ENCODE results near the gene LIMCH1.

The LIMCH1 gene

DNA sequence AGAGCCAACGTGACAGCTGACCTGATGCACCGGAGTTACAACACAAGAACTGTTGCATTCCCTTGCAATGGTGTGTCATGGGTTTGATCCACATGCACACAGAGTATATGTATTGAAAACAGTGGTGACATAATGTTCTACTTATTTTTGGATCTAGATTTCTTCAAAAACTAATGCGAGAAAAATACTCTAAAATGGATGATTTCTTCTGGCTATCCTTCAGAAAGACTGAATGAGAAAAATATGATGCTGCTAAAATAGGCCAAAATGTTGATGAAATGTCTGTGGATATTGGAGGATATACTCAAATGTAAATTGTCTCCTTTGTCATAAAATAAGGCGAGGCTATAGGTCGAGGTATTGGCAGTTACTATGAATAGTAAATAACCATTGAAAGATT is 30.4 kb downstream of the LIMCH1 start:
- DNase-seq (ENCODE audit: low read depth in 1 of 2, low spot score in 1 of 2) = no peak

- no peak for DNase-seq (ENCODE audit: low read depth in 1 of 2, low spot score in 1 of 2)
Observed at GRCh38 chr4:41569961-41570360, 32.0 kb downstream of the LIMCH1 start.

GRCh38 chr4:41571422-41571821 is 33.5 kb downstream of the LIMCH1 start:
- DNase-seq (ENCODE audit: low read depth in 1 of 2, low spot score in 1 of 2) = no peak

- DNase-seq (ENCODE audit: low read depth in 1 of 2, low spot score in 1 of 2) = no peak
Observed at GRCh38 chr4:41572516-41572915, 34.6 kb downstream of the LIMCH1 start.

DNA sequence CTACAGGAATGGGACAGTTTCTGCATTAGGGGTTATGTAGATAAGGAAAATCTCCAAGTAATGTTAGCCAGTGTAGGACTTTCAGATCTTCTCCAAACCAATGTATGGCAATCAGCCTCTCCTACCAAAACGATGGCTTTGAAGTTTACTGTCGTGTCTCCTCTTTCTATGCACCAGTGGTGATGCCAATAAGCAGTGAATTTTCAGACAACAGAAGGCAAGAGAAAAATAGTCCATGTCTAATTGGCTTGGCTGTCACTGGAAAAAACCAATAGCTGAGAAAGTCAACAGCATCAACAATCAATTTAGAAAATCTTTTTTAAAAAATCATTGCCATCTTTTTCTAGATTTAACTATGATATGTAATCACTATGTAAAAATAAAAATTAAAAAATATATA is 35.0 kb downstream of the LIMCH1 start:
- DNase-seq (ENCODE audit: low read depth in 1 of 2, low spot score in 1 of 2) = no peak

DNA sequence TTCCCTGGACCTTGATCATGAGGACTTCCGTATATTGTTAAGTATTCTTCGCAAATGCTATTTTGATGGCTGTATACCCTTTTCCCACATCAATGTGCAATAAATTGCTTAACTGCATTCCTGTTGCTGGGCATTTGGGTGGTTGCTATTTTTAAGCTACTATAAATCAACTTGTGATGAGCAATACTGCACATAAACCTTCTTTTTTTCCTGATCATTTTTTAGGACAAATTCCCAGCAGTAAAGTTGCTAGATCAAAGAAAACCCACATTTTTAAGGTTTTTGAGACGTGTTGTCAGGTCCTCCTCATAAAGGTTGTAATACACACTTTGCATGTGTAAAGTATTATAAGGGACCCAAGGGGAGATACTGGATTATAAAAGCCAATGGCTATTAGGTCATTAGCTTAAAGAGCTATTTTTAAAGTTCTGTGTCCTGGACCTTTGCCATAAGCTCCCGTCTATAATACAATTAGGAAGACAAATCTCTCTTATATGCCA is 35.6 kb downstream of the LIMCH1 start:
- no peak for DNase-seq (ENCODE audit: low read depth in 1 of 2, low spot score in 1 of 2)

GRCh38 chr4:41575207-41575606 is 37.2 kb downstream of the LIMCH1 start:
- DNase-seq (ENCODE audit: low read depth in 1 of 2, low spot score in 1 of 2) = no peak

GRCh38 chr4:41575665-41576064 is 37.7 kb downstream of the LIMCH1 start:
- DNase-seq (ENCODE audit: low read depth in 1 of 2, low spot score in 1 of 2) = no peak

- no peak for DNase-seq (ENCODE audit: low read depth in 1 of 2, low spot score in 1 of 2)
Observed at GRCh38 chr4:41579043-41579442, 41.1 kb downstream of the LIMCH1 start.

DNA sequence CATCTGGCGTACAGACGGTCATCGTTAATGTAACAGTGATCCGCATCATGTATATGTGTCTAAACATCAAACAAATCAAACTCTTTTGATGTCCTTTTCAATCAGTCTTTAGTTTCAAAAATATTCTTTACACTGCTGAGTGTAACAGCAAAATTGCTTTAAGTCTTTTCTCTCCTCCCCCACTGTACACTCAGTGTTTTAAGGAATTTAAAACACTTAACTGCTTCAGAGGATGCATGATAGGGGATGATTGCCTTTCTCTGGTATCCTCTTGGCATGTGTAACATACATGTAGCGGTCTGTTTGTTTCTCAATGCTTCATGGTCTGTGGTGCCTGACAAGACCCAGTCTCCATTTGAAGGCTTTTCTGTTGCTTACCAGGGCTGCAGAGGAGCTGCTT is 41.6 kb downstream of the LIMCH1 start:
- no peak for DNase-seq (ENCODE audit: low read depth in 1 of 2, low spot score in 1 of 2)

DNA sequence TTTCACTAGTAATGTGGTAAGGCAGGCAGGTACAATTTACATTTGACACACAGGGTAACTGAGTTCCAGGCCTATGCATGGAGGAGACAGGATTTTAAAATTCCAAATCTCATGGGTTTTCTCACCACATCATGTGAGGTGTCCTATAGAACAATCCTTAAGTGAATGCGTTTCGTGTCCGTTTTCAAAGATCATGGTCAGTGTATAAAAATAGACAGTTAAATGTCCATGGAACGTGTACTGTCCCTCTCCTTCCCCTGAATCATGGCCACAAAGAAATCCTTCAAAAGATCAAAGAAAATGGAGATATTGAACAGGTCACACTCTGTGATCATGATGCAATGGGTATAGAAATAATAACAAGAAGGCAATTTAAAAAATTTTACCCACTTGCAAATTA is 42.0 kb downstream of the LIMCH1 start:
- DNase-seq (ENCODE audit: low read depth in 1 of 2, low spot score in 1 of 2) = no peak

DNA sequence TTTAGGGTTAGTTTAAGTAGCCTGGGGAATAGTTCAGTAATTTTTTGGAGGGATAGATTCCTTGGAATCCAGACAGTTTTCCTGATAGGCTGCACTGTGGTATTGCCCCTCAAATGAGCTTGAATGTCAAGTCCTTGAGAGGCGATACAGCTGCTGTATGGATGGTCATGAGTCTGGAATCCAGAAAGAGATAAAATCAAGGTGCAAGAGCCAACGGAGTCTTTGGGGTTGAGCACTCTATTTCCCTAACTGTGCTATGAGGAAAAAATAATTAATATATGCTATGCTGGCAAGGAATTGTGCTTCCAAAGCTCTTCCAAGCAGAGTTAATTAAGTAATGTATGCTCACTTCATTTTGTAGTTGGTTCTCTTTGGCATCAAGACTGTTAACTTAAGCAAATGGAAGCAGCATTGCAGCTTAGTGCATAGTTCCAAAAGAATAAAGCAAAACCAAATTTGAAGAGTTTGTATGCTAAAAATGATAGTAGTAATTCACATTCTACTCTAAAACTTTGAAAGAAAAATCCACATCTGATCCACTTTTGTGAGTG is 48.8 kb downstream of the LIMCH1 start:
- DNase-seq (ENCODE audit: low read depth in 1 of 2, low spot score in 1 of 2) = no peak

- DNase-seq (ENCODE audit: low read depth in 1 of 2, low spot score in 1 of 2) = no peak
Observed at GRCh38 chr4:41587286-41587685, 49.3 kb downstream of the LIMCH1 start.

- no peak for DNase-seq (ENCODE audit: low read depth in 1 of 2, low spot score in 1 of 2)
Observed at GRCh38 chr4:41590591-41590990, 52.6 kb downstream of the LIMCH1 start.

GRCh38 chr4:41594432-41594831 is 56.5 kb downstream of the LIMCH1 start:
- DNase-seq (ENCODE audit: low read depth in 1 of 2, low spot score in 1 of 2) = no peak

- DNase-seq (ENCODE audit: low read depth in 1 of 2, low spot score in 1 of 2) = no peak
Observed at GRCh38 chr4:41597494-41597893, 59.5 kb downstream of the LIMCH1 start.

DNA sequence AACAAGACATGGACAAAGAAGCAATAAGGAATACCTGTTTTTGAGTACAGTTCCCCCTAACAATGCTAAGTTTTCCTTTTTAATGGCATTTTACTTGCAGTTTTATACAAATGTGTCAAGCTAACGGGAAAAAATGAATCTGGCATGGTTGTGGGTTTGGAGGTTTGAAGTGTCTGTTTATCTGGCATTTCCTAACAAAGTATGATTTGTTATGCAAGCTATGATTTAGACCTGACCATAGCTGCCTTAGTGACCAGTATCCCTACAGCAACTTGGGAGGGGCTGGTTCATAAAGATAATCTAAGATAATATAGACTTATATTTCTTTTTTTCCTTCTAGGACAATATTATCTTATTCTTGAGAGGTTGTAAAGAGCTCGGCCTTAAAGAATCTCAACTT is 60.6 kb downstream of the LIMCH1 start:
- no peak for DNase-seq (ENCODE audit: low read depth in 1 of 2, low spot score in 1 of 2)

DNA sequence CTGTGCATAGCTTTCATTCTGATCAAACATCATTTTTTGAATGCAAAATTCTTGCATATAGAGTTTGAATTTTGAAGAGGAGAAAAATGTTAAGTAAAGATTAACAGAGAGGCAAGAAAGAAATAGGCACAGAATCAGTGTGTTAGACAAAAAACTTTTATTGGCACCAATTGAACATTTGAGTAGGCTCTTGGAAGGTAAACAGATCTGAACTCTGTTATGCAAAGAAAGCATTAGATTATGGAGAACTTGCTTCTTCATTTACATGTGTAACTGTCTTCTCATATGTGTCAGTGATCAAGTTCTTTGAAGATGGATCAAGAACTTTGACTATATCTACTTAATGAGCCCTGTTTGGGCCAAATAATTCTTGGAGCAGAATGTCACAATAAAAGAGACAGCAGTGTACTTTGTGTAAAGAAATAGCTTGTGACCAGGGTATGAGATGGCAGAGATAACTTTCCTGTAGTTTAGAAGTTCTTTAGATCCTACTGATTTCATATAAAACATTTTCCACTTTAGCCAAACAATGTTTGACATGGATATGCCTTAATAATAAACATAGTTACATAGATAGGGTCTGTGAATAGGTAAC is 61.3 kb downstream of the LIMCH1 start:
- DNase-seq (ENCODE audit: low read depth in 1 of 2, low spot score in 1 of 2) = no peak

GRCh38 chr4:41600243-41600912 is 62.4 kb downstream of the LIMCH1 start:
- DNase-seq (ENCODE audit: low read depth in 1 of 2, low spot score in 1 of 2) = no peak

- no peak for DNase-seq (ENCODE audit: low read depth in 1 of 2, low spot score in 1 of 2)
Observed at GRCh38 chr4:41601025-41601424, 63.1 kb downstream of the LIMCH1 start.

DNA sequence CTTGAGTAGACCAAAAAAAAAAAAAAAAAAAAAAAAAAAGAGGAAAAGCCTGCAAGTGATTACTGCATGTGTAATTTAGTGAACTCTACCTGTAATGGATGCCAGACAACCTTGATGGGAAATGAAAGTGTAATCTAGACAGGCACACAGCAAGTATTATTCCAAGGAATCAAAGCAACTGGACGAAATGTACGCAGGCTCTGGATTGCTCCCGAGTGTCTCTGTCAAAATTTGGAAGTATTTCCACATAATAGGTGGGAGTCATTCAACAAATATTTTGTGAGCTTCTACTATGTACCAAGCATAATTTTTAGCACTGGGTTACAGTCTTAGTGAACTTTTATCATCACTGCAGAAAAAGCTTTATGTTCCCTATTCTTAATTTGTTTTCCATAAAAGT is 64.2 kb downstream of the LIMCH1 start:
- no peak for DNase-seq (ENCODE audit: low read depth in 1 of 2, low spot score in 1 of 2)

- no peak for DNase-seq (ENCODE audit: low read depth in 1 of 2, low spot score in 1 of 2)
Observed at GRCh38 chr4:41602886-41603498, 65.0 kb downstream of the LIMCH1 start.

Measured in stimulated activated CD4-positive, alpha-beta T cell treated with anti-CD3 and anti-CD28 coated beads, Interleukin-15, amount 100 ng/mL, for 1 hour (primary cell).